Measurements from ENCODE around the gene DHX16.

DNA sequence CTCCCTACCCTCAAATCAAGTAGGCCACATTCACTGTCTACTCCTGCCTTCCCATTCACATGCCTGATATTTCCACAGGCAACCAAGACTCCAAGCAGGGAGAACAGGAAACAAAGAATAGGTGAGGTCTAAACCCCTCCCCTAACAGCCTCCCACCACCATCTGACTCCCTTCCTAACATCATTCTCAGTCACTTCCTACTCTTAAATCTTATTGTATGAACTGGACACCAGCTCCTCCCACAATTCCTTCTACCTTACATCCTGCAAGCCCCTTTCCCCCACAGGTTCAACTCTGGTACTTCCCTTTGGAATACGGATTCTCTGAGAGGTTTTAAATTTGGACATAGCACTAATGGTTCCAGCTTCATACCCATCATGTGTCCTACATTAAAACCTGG is 26.8 kb downstream of the DHX16 start:
- TF ChIP-seq, protein P1, sequence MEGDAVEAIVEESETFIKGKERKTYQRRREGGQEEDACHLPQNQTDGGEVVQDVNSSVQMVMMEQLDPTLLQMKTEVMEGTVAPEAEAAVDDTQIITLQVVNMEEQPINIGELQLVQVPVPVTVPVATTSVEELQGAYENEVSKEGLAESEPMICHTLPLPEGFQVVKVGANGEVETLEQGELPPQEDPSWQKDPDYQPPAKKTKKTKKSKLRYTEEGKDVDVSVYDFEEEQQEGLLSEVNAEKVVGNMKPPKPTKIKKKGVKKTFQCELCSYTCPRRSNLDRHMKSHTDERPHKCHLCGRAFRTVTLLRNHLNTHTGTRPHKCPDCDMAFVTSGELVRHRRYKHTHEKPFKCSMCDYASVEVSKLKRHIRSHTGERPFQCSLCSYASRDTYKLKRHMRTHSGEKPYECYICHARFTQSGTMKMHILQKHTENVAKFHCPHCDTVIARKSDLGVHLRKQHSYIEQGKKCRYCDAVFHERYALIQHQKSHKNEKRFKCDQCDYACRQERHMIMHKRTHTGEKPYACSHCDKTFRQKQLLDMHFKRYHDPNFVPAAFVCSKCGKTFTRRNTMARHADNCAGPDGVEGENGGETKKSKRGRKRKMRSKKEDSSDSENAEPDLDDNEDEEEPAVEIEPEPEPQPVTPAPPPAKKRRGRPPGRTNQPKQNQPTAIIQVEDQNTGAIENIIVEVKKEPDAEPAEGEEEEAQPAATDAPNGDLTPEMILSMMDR (IDR thresholded peaks at IDR 0.05; ENCODE audit: low read depth, low read length): no peak
- TF ChIP-seq EZH2phosphoT487 (IDR thresholded peaks at IDR 0.05; ENCODE audit: low read depth): no peak
